ENCODE results near the gene MRPS16.
A peak's percentile ranks its signal among the peaks of the same experiment; 100 is the strongest.

Gene MRPS16

DNA sequence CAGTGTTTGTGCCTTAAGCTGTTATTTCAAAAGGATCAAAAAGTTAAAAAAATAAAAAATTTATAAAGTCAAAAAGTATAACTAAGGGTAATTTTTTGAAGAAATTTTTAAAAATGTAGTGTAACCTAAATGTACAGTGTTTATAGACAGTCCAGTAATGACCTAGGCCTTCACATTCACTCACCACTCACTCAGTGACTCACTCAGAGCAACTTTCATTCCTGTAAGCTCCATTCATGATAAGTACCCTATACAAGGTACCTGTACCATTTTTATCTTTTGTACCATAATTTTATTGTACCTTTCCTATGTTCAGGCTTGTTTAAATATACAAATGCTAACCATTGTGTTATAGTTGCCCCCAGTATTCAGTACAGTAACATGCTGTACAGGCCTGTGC lies 26.9 kb downstream of the MRPS16 start:
- TF ChIP-seq, protein P1, sequence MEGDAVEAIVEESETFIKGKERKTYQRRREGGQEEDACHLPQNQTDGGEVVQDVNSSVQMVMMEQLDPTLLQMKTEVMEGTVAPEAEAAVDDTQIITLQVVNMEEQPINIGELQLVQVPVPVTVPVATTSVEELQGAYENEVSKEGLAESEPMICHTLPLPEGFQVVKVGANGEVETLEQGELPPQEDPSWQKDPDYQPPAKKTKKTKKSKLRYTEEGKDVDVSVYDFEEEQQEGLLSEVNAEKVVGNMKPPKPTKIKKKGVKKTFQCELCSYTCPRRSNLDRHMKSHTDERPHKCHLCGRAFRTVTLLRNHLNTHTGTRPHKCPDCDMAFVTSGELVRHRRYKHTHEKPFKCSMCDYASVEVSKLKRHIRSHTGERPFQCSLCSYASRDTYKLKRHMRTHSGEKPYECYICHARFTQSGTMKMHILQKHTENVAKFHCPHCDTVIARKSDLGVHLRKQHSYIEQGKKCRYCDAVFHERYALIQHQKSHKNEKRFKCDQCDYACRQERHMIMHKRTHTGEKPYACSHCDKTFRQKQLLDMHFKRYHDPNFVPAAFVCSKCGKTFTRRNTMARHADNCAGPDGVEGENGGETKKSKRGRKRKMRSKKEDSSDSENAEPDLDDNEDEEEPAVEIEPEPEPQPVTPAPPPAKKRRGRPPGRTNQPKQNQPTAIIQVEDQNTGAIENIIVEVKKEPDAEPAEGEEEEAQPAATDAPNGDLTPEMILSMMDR (IDR thresholded peaks at IDR 0.05): no peak
- Mint-ChIP-seq H3K4me3 (no peak overlapping the region), H3K27ac (no peak overlapping the region), H3K9me3 (no peaks in the 10 kb centered on the region), H3K36me3 (ENCODE audit: low read depth) (peaks cover 26% of the 10 kb centered on the region), H3K27me3 (ENCODE audit: low read depth, poor library complexity) (peaks cover 3% of the 10 kb centered on the region), H3K4me1 (no peaks in the 10 kb centered on the region)
- DNase-seq: no peak

DNA sequence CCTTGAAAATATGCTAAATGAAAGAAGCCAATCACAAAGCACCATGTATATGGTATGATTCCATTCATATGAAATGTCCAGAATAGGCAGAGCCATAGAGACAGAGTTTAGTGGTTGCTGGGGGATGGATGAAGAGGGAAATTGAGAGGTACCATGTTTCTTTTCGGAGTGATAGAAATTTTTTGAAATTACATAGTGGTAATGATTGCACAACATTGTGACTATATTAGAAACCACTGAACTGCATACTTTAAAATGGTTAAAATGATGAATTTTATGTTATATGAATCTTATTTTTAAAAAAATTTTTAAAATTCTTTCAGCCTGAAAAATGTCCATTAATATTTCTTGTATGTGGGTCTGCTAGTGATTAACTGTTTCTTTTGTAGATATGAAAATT lies 31.5 kb downstream of the MRPS16 start:
- Mint-ChIP-seq H3K27me3 (ENCODE audit: low read depth, poor library complexity) (peaks cover 3% of the 10 kb centered on the region), H3K27ac (no peak overlapping the region), H3K36me3 (ENCODE audit: low read depth) (peaks cover 59% of the 10 kb centered on the region), H3K9me3 (no peaks in the 10 kb centered on the region), H3K4me3 (no peak overlapping the region), H3K4me1 (no peaks in the 10 kb centered on the region)
- DNase-seq: no peak
- TF ChIP-seq, protein P1 (IDR thresholded peaks at IDR 0.05): no peak

DNA sequence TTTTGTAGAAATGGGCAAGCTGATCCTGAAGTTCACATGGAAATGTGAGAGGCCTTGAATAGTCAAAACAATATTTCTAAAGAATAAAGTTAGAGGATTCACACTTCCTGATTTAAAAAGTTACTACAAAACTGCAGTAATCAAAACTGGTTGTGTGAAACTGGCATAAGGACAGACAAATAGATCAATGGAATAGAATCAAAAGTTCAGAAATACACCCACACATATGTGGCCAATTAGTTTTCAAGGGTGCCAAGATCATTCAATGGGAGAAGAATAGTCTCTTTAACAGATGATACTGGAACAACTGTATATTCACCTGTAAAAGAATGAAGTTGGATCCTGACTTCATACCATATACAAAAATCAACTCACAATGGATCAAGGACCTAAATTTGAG lies 33.1 kb downstream of the MRPS16 start:
- H3K4me3 Mint-ChIP-seq: no peak overlapping the region
- H3K27me3 Mint-ChIP-seq (ENCODE audit: low read depth, poor library complexity): no peaks in the 10 kb centered on the region
- no peaks in the 10 kb centered on the region for H3K4me1 Mint-ChIP-seq
- H3K36me3 Mint-ChIP-seq (ENCODE audit: low read depth): peaks cover 70% of the 10 kb centered on the region
- TF ChIP-seq, protein P1 (IDR thresholded peaks at IDR 0.05): no peak
- H3K27ac Mint-ChIP-seq: no peak overlapping the region
- no peak for DNase-seq
- H3K9me3 Mint-ChIP-seq: no peaks in the 10 kb centered on the region

DNA sequence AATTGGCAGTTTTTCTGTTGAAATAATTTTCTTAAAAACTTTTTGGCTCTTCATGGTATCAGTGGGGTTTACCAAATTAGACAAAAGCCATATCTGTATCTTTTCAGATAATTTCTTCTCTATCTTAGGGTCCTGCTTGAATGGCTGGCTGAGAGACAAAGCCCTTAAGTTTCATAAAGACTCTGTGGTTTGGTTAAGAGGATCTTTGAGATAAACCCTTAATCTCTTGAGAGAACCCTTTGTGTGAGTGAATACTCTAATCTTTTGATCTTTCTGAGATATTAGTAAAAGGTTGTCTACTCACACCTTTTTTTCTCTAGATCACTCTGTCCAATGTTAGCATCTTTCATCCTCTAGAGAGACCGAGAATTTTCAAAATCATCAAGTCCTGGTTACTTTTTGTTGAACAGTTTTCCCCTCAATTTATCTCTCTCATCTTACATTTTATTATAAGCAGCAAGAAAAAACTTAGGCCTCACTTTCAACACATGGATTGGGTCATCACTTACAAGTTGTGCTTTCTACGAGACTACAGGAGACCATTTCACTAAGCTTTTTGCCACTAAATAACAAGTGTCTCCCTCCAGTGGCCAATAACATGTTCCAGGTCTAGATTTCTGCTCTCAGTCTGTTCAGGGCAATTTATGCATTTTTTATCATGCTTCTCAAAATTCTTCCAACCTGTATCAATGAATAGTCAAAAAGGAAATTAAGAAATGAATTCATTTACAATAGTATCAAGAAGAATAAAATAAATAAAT lies 33.8 kb downstream of the MRPS16 start:
- Mint-ChIP-seq H3K4me3 (no peak overlapping the region), H3K4me1 (no peaks in the 10 kb centered on the region), H3K27ac (no peak overlapping the region), H3K9me3 (no peaks in the 10 kb centered on the region), H3K36me3 (ENCODE audit: low read depth) (peaks cover 75% of the 10 kb centered on the region), H3K27me3 (ENCODE audit: low read depth, poor library complexity) (no peaks in the 10 kb centered on the region)
- no peak for DNase-seq
- TF ChIP-seq, protein P1 (IDR thresholded peaks at IDR 0.05): peak; percentile 29

DNA sequence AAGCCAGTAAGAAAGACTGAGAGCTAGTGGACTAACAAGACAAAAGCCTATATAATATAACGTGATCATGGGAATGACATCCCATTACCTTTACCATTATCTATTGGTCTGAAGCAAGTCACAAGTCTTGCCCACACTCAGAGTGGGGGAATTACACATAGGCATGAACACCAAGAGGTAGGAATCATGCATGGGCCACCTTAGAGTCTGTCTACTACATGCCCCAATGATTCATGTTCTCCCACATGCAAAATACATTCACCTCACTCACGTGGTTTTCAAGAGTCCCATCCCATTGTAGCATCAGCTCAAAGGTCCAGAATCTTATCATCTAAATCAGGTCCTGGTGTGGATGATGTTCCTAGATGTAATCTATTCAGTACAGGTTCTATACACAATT lies 34.8 kb downstream of the MRPS16 start:
- Mint-ChIP-seq H3K4me3 (no peak overlapping the region), H3K27ac (no peak overlapping the region), H3K4me1 (no peaks in the 10 kb centered on the region), H3K27me3 (ENCODE audit: low read depth, poor library complexity) (no peaks in the 10 kb centered on the region), H3K9me3 (no peaks in the 10 kb centered on the region), H3K36me3 (ENCODE audit: low read depth) (peaks cover 84% of the 10 kb centered on the region)
- no peak for DNase-seq
- TF ChIP-seq, protein P1 (IDR thresholded peaks at IDR 0.05): no peak

DNA sequence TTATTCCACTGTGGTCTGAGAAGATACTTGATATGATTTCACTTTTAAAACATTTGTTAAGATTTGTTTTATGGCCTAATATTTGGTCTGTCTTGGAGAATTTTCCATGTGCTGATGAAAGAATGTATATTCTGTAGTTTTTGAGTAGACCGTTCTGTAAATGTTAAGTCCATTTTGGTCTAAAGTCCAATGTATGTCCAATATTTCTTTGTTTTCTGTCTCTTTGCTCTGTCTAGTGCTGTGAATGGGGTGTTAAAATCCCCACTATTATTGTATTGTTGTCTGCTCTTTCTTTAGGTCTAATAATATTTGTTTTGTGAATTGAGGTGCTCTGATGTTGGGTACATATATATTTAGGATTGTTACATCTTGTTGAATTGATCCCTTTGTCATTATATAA lies 36.7 kb downstream of the MRPS16 start:
- TF ChIP-seq, protein P1 (IDR thresholded peaks at IDR 0.05): no peak
- Mint-ChIP-seq H3K4me3 (no peak overlapping the region), H3K36me3 (ENCODE audit: low read depth) (peaks cover 69% of the 10 kb centered on the region), H3K9me3 (no peaks in the 10 kb centered on the region), H3K27me3 (ENCODE audit: low read depth, poor library complexity) (no peaks in the 10 kb centered on the region), H3K4me1 (no peaks in the 10 kb centered on the region), H3K27ac (no peak overlapping the region)
- no peak for DNase-seq
